HG02571 (cell line): ENCODE measurements around the gene NFATC1.

Source experiments
- ATAC-seq: cut with Tn5 transposase; IDR thresholded peaks from one replicate; pipeline ENCODE4 v1.9.1; 2021; ENCODE audit warnings: mild to moderate bottlenecking, moderate library complexity; ENCODE audit not compliant: unreplicated experiment

The NFATC1 gene

GRCh38 chr18:79516441-79516931, 120.8 kb downstream of the NFATC1 start:
- ATAC-seq = no peak

GRCh38 chr18:79517341-79517740, 121.6 kb downstream of the NFATC1 start:
- ATAC-seq = no peak

DNA sequence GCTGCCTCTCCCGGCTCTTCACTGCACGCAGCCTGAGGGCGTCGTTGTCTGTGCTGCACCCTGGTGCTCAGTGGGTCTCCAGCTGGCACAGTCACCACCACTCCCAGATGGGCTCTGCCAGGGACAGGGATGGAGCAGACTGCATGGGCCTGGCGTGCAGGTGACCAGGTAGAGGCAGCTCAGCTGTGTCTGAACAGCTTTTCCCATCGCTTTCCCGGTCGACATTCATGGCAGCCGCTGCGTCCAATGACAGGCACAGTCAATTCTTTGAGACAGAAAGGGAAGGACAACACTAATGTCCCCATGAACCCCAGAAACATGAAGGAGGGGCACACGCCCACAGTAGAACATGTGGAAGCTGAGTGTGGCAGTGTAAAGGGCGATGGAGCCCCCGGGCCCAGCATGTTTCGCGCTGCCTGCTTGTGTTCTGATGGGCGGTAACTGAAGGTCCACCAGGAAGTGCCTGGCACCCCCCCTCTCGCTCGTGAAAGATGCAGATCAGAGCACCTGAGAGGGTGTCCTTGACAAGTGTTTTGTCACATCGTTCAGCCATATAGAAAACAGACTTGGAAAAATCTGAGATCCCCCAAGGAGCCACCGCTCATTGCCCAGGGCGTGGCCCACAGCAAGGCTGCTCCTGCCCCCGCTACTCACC, 122.4 kb downstream of the NFATC1 start:
- ATAC-seq = no peak

GRCh38 chr18:79518683-79519128, 123.0 kb downstream of the NFATC1 start:
- no peak for ATAC-seq

DNA sequence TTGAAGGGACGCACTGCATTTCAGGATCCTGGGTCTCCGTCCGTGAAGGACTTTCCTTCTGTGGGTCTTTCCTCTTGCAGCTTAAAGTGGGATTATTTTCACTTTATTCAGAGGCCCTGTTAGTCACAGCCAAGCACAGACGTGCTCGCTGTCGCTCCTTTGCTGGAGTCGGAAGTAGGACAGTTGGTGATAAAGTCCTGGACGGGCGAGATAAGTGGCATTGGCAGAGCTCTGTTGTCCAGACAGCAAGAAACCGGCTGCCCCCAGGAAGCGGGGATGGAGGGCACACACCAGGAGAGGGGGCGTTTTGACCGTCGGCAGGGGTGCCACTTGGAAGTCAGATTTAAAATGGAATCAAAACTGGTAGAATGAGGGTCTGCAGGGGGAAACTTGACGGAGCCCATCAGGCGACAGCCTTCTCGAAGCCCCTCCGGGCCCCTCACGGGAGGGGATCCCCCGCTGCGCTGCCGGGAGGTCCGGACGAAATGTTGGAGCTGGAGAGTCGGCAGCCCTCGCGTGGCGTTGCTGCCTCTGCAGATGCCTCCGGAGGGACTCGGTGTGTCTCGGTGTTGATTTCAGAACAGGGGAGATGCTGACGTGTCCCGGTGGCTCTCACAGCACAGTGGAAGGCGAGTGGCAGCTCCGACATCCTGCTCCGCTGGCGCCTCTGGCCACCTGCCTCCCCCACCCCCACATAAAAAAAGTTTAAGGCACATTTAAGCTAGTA, 124.2 kb downstream of the NFATC1 start:
- no peak for ATAC-seq

DNA sequence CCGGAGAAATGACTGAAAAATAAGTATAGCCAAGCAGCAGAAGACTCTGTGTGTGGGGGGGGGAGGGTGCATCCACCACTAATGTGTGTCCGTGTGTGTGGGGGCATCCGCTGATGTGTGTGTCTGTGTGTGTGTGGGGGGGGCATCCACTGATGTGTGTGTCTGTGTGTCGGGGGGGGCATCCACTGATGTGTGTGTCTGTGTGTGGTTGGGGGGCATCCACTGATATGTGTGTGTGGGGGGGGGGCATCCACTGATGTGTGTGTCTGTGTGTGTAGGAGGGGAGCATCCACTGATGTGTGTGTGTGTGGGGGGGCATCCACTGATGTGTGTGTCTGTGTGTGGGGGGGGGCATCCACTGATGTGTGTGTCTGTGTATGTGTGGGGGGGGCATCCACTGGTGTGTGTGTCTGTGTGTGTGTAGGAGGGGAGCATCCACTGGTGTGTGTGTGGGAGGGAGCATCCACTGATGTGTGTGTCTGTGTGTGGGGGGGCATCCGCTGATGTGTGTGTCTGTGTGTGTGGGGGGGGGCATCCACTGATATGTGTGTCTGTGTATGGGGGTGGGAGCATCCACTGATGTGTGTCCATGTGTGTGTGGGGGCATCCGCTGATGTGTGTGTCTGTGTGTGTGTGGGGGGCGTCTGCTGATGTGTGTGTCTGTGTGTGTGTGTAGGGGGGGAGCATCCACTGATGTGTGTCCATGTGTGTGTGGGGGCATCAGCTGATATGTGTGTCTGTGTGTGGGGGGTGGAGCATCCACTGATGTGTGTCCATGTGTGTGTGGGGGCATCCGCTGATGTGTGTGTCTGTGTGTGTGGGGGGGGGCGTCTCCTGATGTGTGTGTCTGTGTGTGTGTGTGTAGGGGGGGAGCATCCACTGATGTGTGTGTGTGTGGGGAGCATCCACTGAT, 125.0 kb downstream of the NFATC1 start:
- no peak for ATAC-seq

DNA sequence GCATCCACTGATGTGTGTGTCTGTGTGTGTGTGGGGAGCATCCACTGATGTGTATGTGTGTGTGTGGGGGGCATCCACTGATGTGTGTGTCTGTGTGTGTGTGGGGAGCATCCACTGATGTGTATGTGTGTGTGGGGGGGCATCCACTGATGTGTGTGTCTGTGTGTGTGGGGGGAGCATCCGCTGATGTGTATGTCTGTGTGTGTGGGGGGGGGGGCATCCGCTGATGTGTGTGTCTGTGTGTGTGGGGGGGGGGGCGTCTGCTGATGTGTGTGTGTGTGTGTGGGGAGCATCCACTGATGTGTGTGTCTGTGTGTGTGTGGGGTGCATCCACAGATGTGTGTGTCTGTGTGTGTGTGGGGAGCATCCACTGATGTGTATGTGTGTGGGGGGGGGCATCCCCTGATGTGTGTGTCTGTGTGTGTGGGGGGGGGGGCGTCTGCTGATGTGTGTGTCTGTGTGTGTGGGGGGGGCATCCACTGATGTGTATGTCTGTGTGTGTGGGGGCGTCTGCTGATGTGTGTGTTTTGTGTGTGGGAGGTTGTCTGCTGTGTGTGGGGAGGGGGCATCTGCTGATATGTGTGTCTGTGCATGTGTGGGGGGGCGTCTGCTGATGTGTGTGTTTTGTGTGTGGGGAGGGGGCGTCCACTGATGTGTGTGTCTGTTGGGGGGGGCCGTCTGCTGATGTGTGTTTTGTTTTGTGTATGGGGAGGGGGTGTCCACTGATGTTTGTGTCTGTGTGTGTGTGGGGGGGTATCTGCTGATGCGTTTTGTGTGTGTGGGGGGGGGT, 125.9 kb downstream of the NFATC1 start:
- no peak for ATAC-seq

- no peak for ATAC-seq
Measured at GRCh38 chr18:79522451-79523205, 126.9 kb downstream of the NFATC1 start.

- ATAC-seq = peak; percentile 42
Measured at GRCh38 chr18:79523206-79523735, 127.5 kb downstream of the NFATC1 start.

DNA sequence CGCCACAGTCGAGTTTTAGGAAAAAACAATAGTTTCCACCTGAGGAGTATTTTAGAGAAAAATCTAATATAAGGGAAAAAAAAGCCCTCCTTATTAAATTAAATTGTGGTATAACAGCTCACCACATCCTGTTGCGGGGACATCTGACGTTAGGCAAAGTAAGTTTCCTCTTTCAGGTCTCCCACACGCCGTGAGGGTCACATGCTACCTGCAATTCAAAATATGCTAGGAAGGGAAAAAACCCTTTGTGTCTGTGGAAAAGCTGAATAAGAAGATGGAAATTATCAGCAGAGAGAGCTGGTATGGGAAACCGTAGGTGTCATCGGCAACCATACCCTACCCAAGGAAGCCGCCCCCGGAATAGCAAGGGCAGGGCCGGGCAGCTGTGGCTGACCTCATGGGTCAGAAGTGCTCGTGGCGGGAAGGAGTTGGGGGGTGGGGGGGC, 128.0 kb downstream of the NFATC1 start:
- peak; percentile 61 for ATAC-seq

- peak; percentile 28 for ATAC-seq
Measured at GRCh38 chr18:79524181-79525078, 128.7 kb downstream of the NFATC1 start.

DNA sequence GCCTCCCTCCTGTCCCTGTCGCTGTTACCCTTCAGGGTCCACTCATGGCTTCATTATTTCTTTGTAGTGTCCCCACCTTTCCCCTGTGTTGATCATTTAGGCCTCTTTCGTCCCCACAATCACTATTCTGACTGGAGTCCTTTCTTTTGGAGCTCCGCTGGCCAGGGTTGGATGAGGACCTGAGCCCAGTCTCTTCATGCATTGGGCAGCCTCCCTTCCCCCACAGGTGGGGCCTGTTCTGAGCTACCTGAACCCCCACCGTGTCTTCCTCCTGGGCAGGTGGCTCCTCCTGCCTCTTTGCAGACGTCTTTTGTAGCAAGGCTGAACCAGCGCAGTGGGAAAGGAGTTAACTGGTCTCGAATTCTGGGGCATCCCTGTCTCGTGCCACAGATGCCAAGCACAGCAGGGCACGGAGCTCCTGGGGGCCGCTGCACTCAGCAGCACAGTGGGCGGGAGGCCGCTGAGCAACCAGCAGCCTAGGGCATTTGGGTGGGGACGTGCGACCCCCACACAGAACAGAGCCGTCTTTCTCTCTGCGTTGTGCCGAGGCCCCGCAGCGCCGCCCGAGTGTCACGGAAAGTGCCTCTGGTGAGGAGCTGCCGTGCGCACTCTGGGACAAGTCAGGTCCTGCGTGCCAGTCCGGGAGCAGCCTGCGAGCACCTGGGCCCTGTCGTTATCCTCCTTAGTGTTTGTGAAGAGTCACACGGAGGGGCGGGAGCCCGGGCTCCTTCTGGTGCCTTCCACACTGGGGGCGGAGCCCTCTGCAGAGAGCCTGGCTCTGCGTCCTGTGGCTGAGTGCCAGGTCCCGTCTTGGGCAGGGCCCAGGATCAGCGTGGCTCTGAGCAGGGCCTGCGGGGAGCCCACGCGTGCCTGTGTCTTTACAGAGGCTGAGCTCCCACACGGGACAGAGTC, 130.1 kb downstream of the NFATC1 start:
- ATAC-seq = no peak

- ATAC-seq = no peak
Measured at GRCh38 chr18:79526468-79527460, 131.0 kb downstream of the NFATC1 start.

DNA sequence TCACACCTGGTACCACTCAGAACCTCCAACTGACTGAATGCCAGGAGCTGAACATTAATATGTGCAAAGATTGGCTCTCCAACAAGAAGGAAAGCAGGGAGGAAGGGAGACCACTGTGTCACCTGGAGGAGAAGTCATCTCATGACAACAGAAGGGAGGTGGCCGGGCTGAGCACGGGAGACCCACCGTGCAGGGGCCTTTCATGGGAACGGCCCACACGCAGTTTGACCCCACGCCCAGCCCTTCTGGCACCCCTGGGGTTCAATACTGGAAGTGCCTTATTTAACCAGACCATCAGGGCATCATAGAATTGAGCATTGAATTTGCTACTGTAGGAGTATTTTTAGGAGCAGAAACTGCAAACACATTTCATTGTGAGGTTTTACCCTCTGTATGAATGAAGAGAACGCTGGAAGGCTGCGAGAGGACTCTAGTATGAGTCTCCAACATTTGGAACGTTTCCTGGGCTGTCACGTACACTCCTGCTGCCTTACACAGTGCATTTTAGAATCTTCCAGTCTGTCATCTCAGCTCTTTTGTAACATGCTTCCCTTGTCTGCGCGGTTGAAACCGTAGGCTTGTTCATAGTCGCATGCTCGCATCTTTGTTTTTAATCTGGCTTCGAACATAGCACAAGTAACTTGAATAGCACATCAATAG, 132.1 kb downstream of the NFATC1 start:
- no peak for ATAC-seq

- ATAC-seq = no peak
Measured at GRCh38 chr18:79528316-79528695, 132.6 kb downstream of the NFATC1 start.

- no peak for ATAC-seq
Measured at GRCh38 chr18:79528846-79529245, 133.1 kb downstream of the NFATC1 start.
